HepG2 (cell line): ENCODE measurements around the gene IQGAP2. TPM values are rescaled to one million over a fixed set of nuclear protein-coding genes. Genes with fewer than 3 reads are reported as not detected.

ENCODE experiments used
- ATAC-seq: fragments of 200-7000 bp; cut with Tn5 transposase; 3 replicates; pipeline ENCODE4 v1.9.1; 2020; ENCODE audit warnings: mild to moderate bottlenecking, moderate library complexity
- BruUV-seq: library from RNA; stranded (reverse); fragments of 400-500 nt; replicated peaks from 2 replicates; lab custom pipeline; 2021; lab: Mats Ljungman, UMichigan
- CTCF ChIA-PET: fragments of 300-600 bp; formaldehyde crosslinking; extraction: SDS; loops from one replicate; lab custom pipeline; 2021; ENCODE audit warnings: low total read pairs, inconsistent platforms, low intra/inter-chr PET ratio; lab: Yijun Ruan, JAX
- POLR2A ChIA-PET: fragments of 350-600 bp; sonication (Branson Sonifier 250); formaldehyde crosslinking; loops from one replicate; lab custom pipeline; 2020; ENCODE audit warnings: antibody characterized with exemption, inconsistent platforms; lab: Yijun Ruan, JAX
- DNase-seq: peaks from one replicate; pipeline ENCODE4 v3.0.0-alpha.2; 2015; ENCODE audit warnings: low spot score
- FAIRE-seq: peaks from 3 replicates; lab custom pipeline; 2011; peaks lifted over from hg19 to GRCh38; lab: Jason Lieb, UNC
- H2AFZ ChIP-seq: one replicate; pipeline ENCODE4 v1.6.1; 2011; ENCODE audit warnings: low read length, inconsistent platforms
- H3K27ac ChIP-seq: fragments of 300-600 bp; 3 replicates; pipeline ENCODE4 v1.8.0; 2011; ENCODE audit warnings: mixed run types, mild to moderate bottlenecking, mixed read lengths, low read length, inconsistent platforms; ENCODE audit not compliant: insufficient read depth; ENCODE audit errors: extremely low read length
- H3K27me3 ChIP-seq, 2 experiments: fragments of 200-600 bp in 1 of 2; 2 replicates in 1 of 2; 3 replicates in 1 of 2; pipeline versions ENCODE4 v1.6.0 to v1.8.0; 2011; ENCODE audit warnings: low read length in 2 of 2, mild to moderate bottlenecking in 2 of 2, moderate library complexity in 2 of 2, inconsistent platforms in 1 of 2; ENCODE audit not compliant: insufficient read depth in 2 of 2, control insufficient read depth in 1 of 2
- H3K36me3 ChIP-seq, 2 experiments: fragments of 200-600 bp in 1 of 2; replicated peaks in 1 of 2; 2 replicates in 1 of 2; 3 replicates in 1 of 2; pipeline versions ENCODE4 v1.5.1 to v1.8.0; 2011; ENCODE audit warnings: low read length in 2 of 2, inconsistent platforms in 1 of 2; ENCODE audit not compliant: insufficient read depth in 2 of 2, control insufficient read depth in 1 of 2
- H3K4me1 ChIP-seq: 2 replicates; pipeline ENCODE4 v1.5.1; 2012; ENCODE audit warnings: low read length, inconsistent platforms; ENCODE audit not compliant: insufficient read depth
- H3K4me2 ChIP-seq: 2 replicates; pipeline ENCODE4 v1.6.0; 2011; ENCODE audit warnings: low read depth, low read length, inconsistent platforms
- H3K4me3 ChIP-seq, 3 experiments: fragments of 200-600 bp in 1 of 3; sonication (generic), shearing (Covaris generic) in 1 of 3; replicated peaks in 1 of 3; 2 replicates each; pipeline ENCODE4 v1.5.1; 2011 to 2016; ENCODE audit warnings: low read length in 3 of 3, inconsistent platforms in 2 of 3, low read depth in 2 of 3, mild to moderate bottlenecking in 2 of 3, control low read depth in 1 of 3, mixed read lengths in 1 of 3; ENCODE audit not compliant: insufficient read depth in 1 of 3
- H3K79me2 ChIP-seq: one replicate; pipeline ENCODE4 v1.6.1; 2011; ENCODE audit warnings: low read length, inconsistent platforms; ENCODE audit not compliant: insufficient read depth
- H3K9ac ChIP-seq: 2 replicates; pipeline ENCODE4 v1.6.0; 2011; ENCODE audit warnings: mild to moderate bottlenecking, low read depth, low read length, inconsistent platforms; ENCODE audit not compliant: insufficient read depth
- H3K9me3 ChIP-seq: 2 replicates; pipeline ENCODE4 v1.5.1; 2012; ENCODE audit warnings: mild to moderate bottlenecking, low read length
- H4K20me1 ChIP-seq: 2 replicates; pipeline ENCODE4 v1.6.0; 2011; ENCODE audit warnings: inconsistent platforms, mild to moderate bottlenecking, low read length, moderate library complexity; ENCODE audit not compliant: insufficient read depth
- GABPB1 ChIP-seq: IDR thresholded peaks from 2 replicates; pipeline ENCODE4 v1.6.1; 2016; ENCODE audit warnings: mild to moderate bottlenecking, missing genetic modification reagents, moderate library complexity, missing compliant biosample characterization
- GPN1 ChIP-seq: sonication (generic); formaldehyde crosslinking; IDR thresholded peaks from 2 replicates; pipeline ENCODE4 v1.5.1; 2020; ENCODE audit warnings: missing genetic modification reagents, borderline replicate concordance
- GTF3A ChIP-seq: sonication (generic); formaldehyde crosslinking; conservative IDR thresholded peaks from 2 replicates; pipeline ENCODE4 v1.4.0; 2020; ENCODE audit warnings: mild to moderate bottlenecking, missing genetic modification reagents
- HCFC1 ChIP-seq: fragments of 150-350 bp; IDR thresholded peaks from 2 replicates; pipeline ENCODE4 v1.6.1; 2014; ENCODE audit warnings: low read depth, low read length
- SIX1 ChIP-seq: sonication (generic); formaldehyde crosslinking; IDR thresholded peaks from 2 replicates; pipeline ENCODE4 v1.4.0; 2020; ENCODE audit warnings: missing genetic modification reagents, borderline replicate concordance
- SOX6 ChIP-seq, 2 experiments: fragments of 450-650 bp in 1 of 2; sonication (generic) in 1 of 2; formaldehyde crosslinking in 1 of 2; IDR thresholded peaks; 2 replicates each; pipeline versions ENCODE4 v1.4.0 to v1.6.1; 2017 to 2020; ENCODE audit warnings: antibody characterized with exemption in 1 of 2, mild to moderate bottlenecking in 1 of 2, missing genetic modification reagents in 1 of 2
- TBL1XR1 ChIP-seq: fragments of 150-350 bp; IDR thresholded peaks from 2 replicates; pipeline ENCODE4 v1.6.1; 2014; ENCODE audit warnings: borderline replicate concordance, low read length; ENCODE audit not compliant: partially characterized antibody
- ZC3H4 ChIP-seq: sonication (generic); formaldehyde crosslinking; IDR thresholded peaks from 2 replicates; pipeline ENCODE4 v1.4.0; 2020; ENCODE audit warnings: missing genetic modification reagents, borderline replicate concordance
- ZNF136 ChIP-seq: sonication (generic); formaldehyde crosslinking; IDR thresholded peaks from 2 replicates; pipeline ENCODE4 v1.8.1; 2022; ENCODE audit warnings: low read depth, mild to moderate bottlenecking, moderate library complexity, missing genetic modification reagents
- ZNF567 ChIP-seq: sonication (generic); formaldehyde crosslinking; IDR thresholded peaks from 2 replicates; pipeline ENCODE4 v1.8.1; 2023; ENCODE audit warnings: mild to moderate bottlenecking, missing genetic modification reagents, borderline replicate concordance
- ZNF772 ChIP-seq: sonication (generic); formaldehyde crosslinking; IDR thresholded peaks from 2 replicates; pipeline ENCODE4 v1.5.0; 2020; ENCODE audit warnings: mild to moderate bottlenecking, missing genetic modification reagents
- WGBS: methylation state at CpG from one replicate; pipeline ENCODE4 v1.1.6; 2017; ENCODE audit warnings: low lambda C conversion rate; 5-methylcytosine and 5-hydroxymethylcytosine counted together
- in situ Hi-C: cut with HindIII; loops from 2 replicates; pipeline ENCODE4 v1.10.0; 2017; ENCODE audit warnings: low pct_unique_long_range_greater_than_20kb; ENCODE audit not compliant: extremely low pct_ligation_motif_present
- intact Hi-C: fragments of 100-400 bp; cut with micrococcal nuclease; formaldehyde crosslinking; loops from one replicate; pipeline ENCODE4 v1.10.0; 2022; ENCODE audit not compliant: unreplicated experiment
- polyA plus RNA-seq, 8 experiments: library from polyadenylated mRNA; depleted of rRNA in 3 of 8; stranded (reverse) in 7 of 8; unstranded in 1 of 8; fragments of >200 nt; fragmentation: Illumina TruSeq in 4 of 8; extraction: Trizol in 4 of 8; gene quantifications; 2 replicates each; pipeline versions ENCODE4 v1.2.1 to v1.2.3, GENCODE V29; 2011 to 2016; ENCODE audit warnings: low read depth in 4 of 8, missing spikeins in 1 of 8, mixed read lengths in 1 of 8; ENCODE audit not compliant: insufficient read depth in 1 of 8
- total RNA-seq, 5 experiments: library from RNA; depleted of rRNA; stranded (reverse); fragments of >200 nt; fragmentation: Illumina TruSeq; extraction: Trizol; gene quantifications; 2 replicates each; pipeline ENCODE4 v1.2.3, GENCODE V29; 2016; ENCODE audit warnings: low read depth in 1 of 5
- TF ChIP-seq, protein P1 (sequence below): sonication (generic); formaldehyde crosslinking; IDR thresholded peaks from 2 replicates; pipeline ENCODE4 v1.4.0; 2020; ENCODE audit warnings: mild to moderate bottlenecking, missing genetic modification reagents
- TF ChIP-seq, protein P2 (sequence below): IDR thresholded peaks from 2 replicates; pipeline ENCODE4 v1.6.1; 2016; ENCODE audit warnings: mild to moderate bottlenecking
- TF ChIP-seq, protein P3 (sequence below): sonication (generic); formaldehyde crosslinking; IDR thresholded peaks from 2 replicates; pipeline ENCODE4 v1.8.0; 2022; ENCODE audit warnings: missing genetic modification reagents, low read depth, mild to moderate bottlenecking, borderline replicate concordance

IQGAP2 gene
- total and polyA plus RNA-seq, 2 of the 13 experiments (the other 11 are each of a cell fraction or from before 2014, with no cell fraction given), result 35.2 to 83.3 TPM

DNA sequence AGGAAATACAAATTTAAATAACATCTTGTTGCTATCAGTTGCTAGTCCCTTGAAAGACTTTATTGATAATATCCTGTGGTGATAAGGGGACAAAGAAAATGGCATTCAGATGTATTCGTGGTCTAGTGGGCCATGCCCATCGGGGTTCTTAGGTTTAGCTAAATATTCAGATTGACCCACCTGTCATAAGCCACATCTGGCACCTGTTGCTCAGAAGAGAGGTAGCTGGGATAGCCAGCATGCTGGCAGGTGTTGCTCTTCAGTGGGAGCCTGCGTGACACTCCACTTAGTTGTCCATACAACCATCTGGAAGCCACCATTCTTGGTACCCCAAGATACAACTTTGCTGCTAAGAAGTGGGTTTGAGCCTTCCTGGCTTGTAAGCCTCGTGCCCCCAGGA lies 183.4 kb downstream of the IQGAP2 start (continued):
- TF ChIP-seq HCFC1 (no peak), ZNF772 (no peak), GTF3A (CRISPR knock-in tag) (no peak), SOX6 (IDR thresholded peaks at IDR 0.05) (no peak), SOX6 (CRISPR knock-in tag; IDR thresholded peaks at IDR 0.05) (no peak), GABPB1 (CRISPR knock-in tag) (no peak)

DNA sequence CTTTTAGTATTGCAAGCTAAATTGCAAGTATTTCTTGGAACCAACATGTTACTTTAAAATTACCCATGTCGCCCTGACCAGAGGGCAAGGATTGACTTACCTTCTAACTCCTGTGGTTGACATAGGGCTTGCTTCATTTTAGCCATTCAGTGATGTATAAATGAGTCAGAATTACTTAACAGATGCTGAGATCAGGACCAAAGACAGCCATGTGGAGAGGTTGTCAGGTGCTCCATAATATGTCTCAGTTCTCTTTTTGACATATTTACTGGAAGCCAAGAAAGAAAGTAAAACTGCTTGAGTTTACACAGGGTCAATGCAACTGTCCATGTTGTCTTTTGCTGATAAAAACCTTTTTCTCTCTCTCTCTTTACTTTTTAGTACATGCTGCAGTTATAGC lies 186.9 kb downstream of the IQGAP2 start:
- ChIA-PET POLR2A (no interaction called here), CTCF (no interaction called here)
- FAIRE-seq (no peak), ATAC-seq (no peak), DNase-seq (no peak)
- no peaks in the 10 kb centered on the region; the same call in 1 of the 2 replicates for H4K20me1 ChIP-seq
- no peak overlapping the region for H3K27ac ChIP-seq
- no TSS peak for BruUV-seq
- in situ Hi-C loops, result no loop called here
- no peaks in the 10 kb centered on the region for H3K9me3 ChIP-seq
- H2AFZ ChIP-seq, result no peak overlapping the region
- H3K4me1 ChIP-seq, result no peaks in the 10 kb centered on the region
- H3K79me2 ChIP-seq, result no peaks in the 10 kb centered on the region
- intact Hi-C loops, result no loop called here
- 100% methylated on average over 1 of the region's 1 CpG for WGBS
- H3K4me3 ChIP-seq, result no peak overlapping the region
- H3K36me3 ChIP-seq, result peaks cover 3 to 27% of the 10 kb centered on the region in 2 experiments
- TF ChIP-seq ZC3H4 (CRISPR knock-in tag) (no peak), TBL1XR1 (no peak), SIX1 (CRISPR knock-in tag) (no peak), ZNF136 (CRISPR knock-in tag) (no peak), ZNF567 (CRISPR knock-in tag) (no peak), GPN1 (CRISPR knock-in tag) (no peak)
- TF ChIP-seq, protein P1, sequence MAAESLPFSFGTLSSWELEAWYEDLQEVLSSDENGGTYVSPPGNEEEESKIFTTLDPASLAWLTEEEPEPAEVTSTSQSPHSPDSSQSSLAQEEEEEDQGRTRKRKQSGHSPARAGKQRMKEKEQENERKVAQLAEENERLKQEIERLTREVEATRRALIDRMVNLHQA, result no peak
- TF ChIP-seq, protein P2, sequence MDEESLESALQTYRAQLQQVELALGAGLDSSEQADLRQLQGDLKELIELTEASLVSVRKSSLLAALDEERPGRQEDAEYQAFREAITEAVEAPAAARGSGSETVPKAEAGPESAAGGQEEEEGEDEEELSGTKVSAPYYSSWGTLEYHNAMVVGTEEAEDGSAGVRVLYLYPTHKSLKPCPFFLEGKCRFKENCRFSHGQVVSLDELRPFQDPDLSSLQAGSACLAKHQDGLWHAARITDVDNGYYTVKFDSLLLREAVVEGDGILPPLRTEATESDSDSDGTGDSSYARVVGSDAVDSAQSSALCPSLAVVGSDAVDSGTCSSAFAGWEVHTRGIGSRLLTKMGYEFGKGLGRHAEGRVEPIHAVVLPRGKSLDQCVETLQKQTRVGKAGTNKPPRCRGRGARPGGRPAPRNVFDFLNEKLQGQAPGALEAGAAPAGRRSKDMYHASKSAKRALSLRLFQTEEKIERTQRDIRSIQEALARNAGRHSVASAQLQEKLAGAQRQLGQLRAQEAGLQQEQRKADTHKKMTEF, result no peak
- TF ChIP-seq, protein P3, sequence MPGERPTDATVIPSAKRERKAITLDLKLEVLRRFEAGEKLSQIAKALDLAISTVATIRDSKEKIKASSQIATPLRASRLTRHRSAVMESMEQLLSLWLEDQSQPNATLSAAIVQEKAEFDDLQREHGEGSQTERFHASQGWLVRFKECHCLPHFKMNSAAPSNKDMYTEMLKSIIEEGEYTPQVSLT (CRISPR knock-in tag), result no peak
- H3K9ac ChIP-seq, result no peak overlapping the region
- H3K4me2 ChIP-seq, result no peak overlapping the region
- no peaks in the 10 kb centered on the region for H3K27me3 ChIP-seq
